K562 (cell line): ENCODE data around the gene TBXA2R. TPM values are rescaled to one million over a fixed set of nuclear protein-coding genes. Genes with fewer than 3 reads are reported as not detected.

ENCODE experiments used
- CXXC5 ChIP-seq: fragments of 250-450 bp; sonication (Bioruptor Pico); IDR thresholded peaks from 2 replicates; pipeline ENCODE4 v1.8.0; 2022; ENCODE audit warnings: inconsistent platforms, mild to moderate bottlenecking, moderate library complexity
- E2F6 ChIP-seq, 2 experiments: IDR thresholded peaks; 2 replicates each; pipeline ENCODE4 v1.6.1; 2011; ENCODE audit warnings: borderline replicate concordance in 1 of 2, control low read depth in 1 of 2, low read depth in 1 of 2, low read length in 1 of 2, mild to moderate bottlenecking in 1 of 2, mixed read lengths in 1 of 2, moderate library complexity in 1 of 2; ENCODE audit not compliant: insufficient read depth in 1 of 2, insufficient read length in 1 of 2, poor library complexity in 1 of 2, severe bottlenecking in 1 of 2; ENCODE audit errors: extremely low read depth in 1 of 2
- HNRNPLL ChIP-seq: fragments of 200-400 bp; formaldehyde crosslinking; IDR thresholded peaks from 2 replicates; pipeline ENCODE4 v1.6.1; 2017; ENCODE audit warnings: low read length, low read depth, mild to moderate bottlenecking; ENCODE audit not compliant: poor library complexity, severe bottlenecking
- POLR2B ChIP-seq: fragments of 450-650 bp; IDR thresholded peaks from 2 replicates; pipeline ENCODE4 v1.6.1; 2018; ENCODE audit warnings: low read depth; ENCODE audit not compliant: partially characterized antibody
- POLR2G ChIP-seq: fragments of 200-400 bp; formaldehyde crosslinking; IDR thresholded peaks from 2 replicates; pipeline ENCODE4 v1.6.1; 2017; ENCODE audit warnings: low read depth, mild to moderate bottlenecking, antibody characterized with exemption, low read length, moderate library complexity
- TAF1 ChIP-seq: IDR thresholded peaks from 2 replicates; pipeline ENCODE4 v1.6.1; 2011; ENCODE audit warnings: mild to moderate bottlenecking, low read length, moderate library complexity; ENCODE audit not compliant: insufficient read depth, control insufficient read depth, severe bottlenecking; ENCODE audit errors: extremely low read depth
- TOE1 ChIP-seq, 2 experiments: fragments of 450-650 bp in 1 of 2; sonication (generic) in 1 of 2; formaldehyde crosslinking in 1 of 2; IDR thresholded peaks; 2 replicates each; pipeline versions ENCODE4 v1.7.1 to v1.8.0; 2016 to 2022; ENCODE audit warnings: borderline replicate concordance in 2 of 2, mild to moderate bottlenecking in 2 of 2, antibody characterized with exemption in 1 of 2, inconsistent platforms in 1 of 2, low read depth in 1 of 2, missing genetic modification reagents in 1 of 2, moderate library complexity in 1 of 2
- ZNF217 ChIP-seq: sonication (generic); formaldehyde crosslinking; IDR thresholded peaks from 2 replicates; pipeline ENCODE4 v1.8.0; 2022; ENCODE audit warnings: mild to moderate bottlenecking, missing genetic modification reagents
- ZNF75A ChIP-seq: fragments of 450-650 bp; formaldehyde crosslinking; IDR thresholded peaks from 2 replicates; pipeline ENCODE4 v1.4.0; 2020; ENCODE audit warnings: mild to moderate bottlenecking
- polyA plus RNA-seq, 8 experiments: library from polyadenylated mRNA; depleted of rRNA in 4 of 8; stranded (reverse) in 5 of 8; unstranded in 3 of 8; fragments of >200 nt; fragmentation: Nextera tagmentation in 2 of 8; fragmentation: Illumina TruSeq in 1 of 8; extraction: Ambion mirVana in 2 of 8; extraction: Trizol in 1 of 8; gene quantifications; 2 replicates each; pipeline versions ENCODE4 v1.2.1 to v1.2.3, GENCODE V29; 2011 to 2014; ENCODE audit warnings: inconsistent platforms in 1 of 8, missing spikeins in 1 of 8
- total RNA-seq, 7 experiments: library from RNA; depleted of rRNA in 6 of 7; stranded (reverse); fragments of >200 nt in 6 of 7; fragmentation: Illumina TruSeq in 2 of 7; extraction: Trizol in 2 of 7; gene quantifications; 2 replicates each; pipeline versions ENCODE4 v1.2.1 to v1.2.3, GENCODE V29; 2011 to 2021; ENCODE audit warnings: low replicate concordance in 1 of 7

The TBXA2R gene
- total and polyA plus RNA-seq, 9 of the 15 experiments (the other 6 are each of a cell fraction or from before 2014, with no cell fraction given), result 1.5 to 24.0 (median 2.8) TPM

- TF ChIP-seq POLR2B, result no peak
- no peak for TF ChIP-seq ZNF75A (CRISPR knock-in tag)
- TF ChIP-seq TOE1 (IDR thresholded peaks at IDR 0.05; ENCODE audit: borderline replicate concordance), result no peak
- TF ChIP-seq TOE1 (CRISPR knock-in tag; IDR thresholded peaks at IDR 0.05; ENCODE audit: borderline replicate concordance, low read depth), result no peak
- peak; percentile 55 for TF ChIP-seq HNRNPLL
- TF ChIP-seq ZNF217, result no peak
- TF ChIP-seq POLR2G, result peak; percentile 71
- TF ChIP-seq E2F6 (IDR thresholded peaks at IDR 0.05; ENCODE audit: borderline replicate concordance in 1 of 2, extremely low read depth in 1 of 2, insufficient read depth in 1 of 2, insufficient read length in 1 of 2, low read depth in 1 of 2, low read length in 1 of 2, poor library complexity in 1 of 2, severe bottlenecking in 1 of 2), result peak; percentile 25 to 80
- TF ChIP-seq CXXC5 (CRISPR knock-in tag), result peak; percentile 65
- no peak for TF ChIP-seq TAF1
Observed at GRCh38 chr19:3585301-3586126, 21.2 kb downstream of the TBXA2R start, which contains the start of gene GIPC3 (continued).
